A549 (cell line): ENCODE measurements around the gene NSD1. TPM values are rescaled to one million over a fixed set of nuclear protein-coding genes. Genes with fewer than 3 reads are reported as not detected.

Experiments
- ATAC-seq, 2 experiments: fragments of 200-7000 bp in 1 of 2; fragments of >200 bp in 1 of 2; cut with Nextera tagmentation in 1 of 2; cut with Tn5 transposase in 1 of 2; 3 replicates each; pipeline versions ENCODE4 v1.8.0 to v1.9.1; 2018 to 2020; ENCODE audit warnings: mild to moderate bottlenecking in 1 of 2, moderate library complexity in 1 of 2
- CTCF ChIA-PET: fragments of 300-600 bp; sonication (Branson Sonifier 250); formaldehyde crosslinking; extraction: SDS; loops from one replicate; lab custom pipeline; 2021; ENCODE audit warnings: antibody characterized with exemption, inconsistent platforms; lab: Yijun Ruan, JAX
- POLR2A ChIA-PET: fragments of 350-600 bp; formaldehyde crosslinking; extraction: SDS; loops from one replicate; lab custom pipeline; 2021; ENCODE audit warnings: antibody characterized with exemption, inconsistent platforms; lab: Yijun Ruan, JAX
- DNase-seq, 2 experiments: peaks; one replicate each; pipeline versions ENCODE4 v3.0.0 to v3.0.0-alpha.2; 2011 to 2016; ENCODE audit warnings: low read depth in 1 of 2, low spot score in 1 of 2
- FAIRE-seq: peaks from 2 replicates; lab custom pipeline; 2011; peaks lifted over from hg19 to GRCh38; lab: Jason Lieb, UNC
- H3K27ac ChIP-seq, 2 experiments: fragments of >200 bp; sonication (Bioruptor Twin); formaldehyde crosslinking; 3 replicates each; pipeline ENCODE4 v1.5.1; 2016 to 2017
- H3K4me1 ChIP-seq: fragments of >200 bp; sonication (Bioruptor Twin); formaldehyde crosslinking; 3 replicates; pipeline ENCODE4 v1.6.1; 2016
- H3K4me2 ChIP-seq: fragments of >200 bp; sonication (Bioruptor Twin); formaldehyde crosslinking; 3 replicates; pipeline ENCODE4 v1.6.1; 2016
- H3K4me3 ChIP-seq: fragments of >200 bp; sonication (Bioruptor Twin); formaldehyde crosslinking; 3 replicates; pipeline ENCODE4 v1.5.1; 2016
- H3K9me3 ChIP-seq: fragments of >200 bp; sonication (Bioruptor Twin); formaldehyde crosslinking; 3 replicates; pipeline ENCODE4 v1.6.1; 2016
- EHF ChIP-seq: fragments of 250-450 bp; sonication (Bioruptor Pico); IDR thresholded peaks from 2 replicates; pipeline ENCODE4 v1.5.0; 2020; ENCODE audit warnings: mild to moderate bottlenecking
- EP300 ChIP-seq, 2 experiments: fragments of >200 bp; sonication (Bioruptor Twin); formaldehyde crosslinking; IDR thresholded peaks; 2 replicates in 1 of 2; 3 replicates in 1 of 2; pipeline ENCODE4 v1.6.1; 2016 to 2017
- FOSL2 ChIP-seq, 2 experiments: fragments of 450-650 bp in 1 of 2; fragments of >200 bp in 1 of 2; sonication (Bioruptor Twin) in 1 of 2; formaldehyde crosslinking; IDR thresholded peaks; 2 replicates each; pipeline versions ENCODE4 v1.5.0 to v1.6.1; 2016 to 2020; ENCODE audit warnings: mild to moderate bottlenecking in 1 of 2, moderate library complexity in 1 of 2
- FOXS1 ChIP-seq: fragments of 250-450 bp; sonication (Bioruptor Pico); IDR thresholded peaks from 2 replicates; pipeline ENCODE4 v1.5.0; 2020; ENCODE audit warnings: mild to moderate bottlenecking, moderate library complexity
- HES2 ChIP-seq: fragments of >200 bp; sonication (Bioruptor Twin); formaldehyde crosslinking; IDR thresholded peaks from 2 replicates; pipeline ENCODE4 v1.6.1; 2016
- HOXA7 ChIP-seq: fragments of 250-450 bp; sonication (Bioruptor Pico); IDR thresholded peaks from 2 replicates; pipeline ENCODE4 v1.5.0; 2020; ENCODE audit warnings: mild to moderate bottlenecking, moderate library complexity
- HOXB13 ChIP-seq: fragments of 250-450 bp; sonication (Bioruptor Pico); IDR thresholded peaks from 2 replicates; pipeline ENCODE4 v1.5.0; 2020; ENCODE audit warnings: low read depth, mild to moderate bottlenecking, moderate library complexity
- HOXB5 ChIP-seq: fragments of 250-450 bp; sonication (Bioruptor Pico); IDR thresholded peaks from 2 replicates; pipeline ENCODE4 v1.5.0; 2020; ENCODE audit warnings: mild to moderate bottlenecking, moderate library complexity
- JUN ChIP-seq, 2 experiments: fragments of >200 bp; sonication (Bioruptor Twin); formaldehyde crosslinking; IDR thresholded peaks; 2 replicates in 1 of 2; 3 replicates in 1 of 2; pipeline ENCODE4 v1.6.1; 2016 to 2017
- JUNB ChIP-seq: fragments of >200 bp; sonication (Bioruptor Twin); formaldehyde crosslinking; IDR thresholded peaks from 2 replicates; pipeline ENCODE4 v1.6.1; 2016
- KDM1A ChIP-seq: fragments of 200-600 bp; sonication (generic); IDR thresholded peaks from 2 replicates; pipeline ENCODE4 v1.6.1; 2016; ENCODE audit warnings: low read depth, mild to moderate bottlenecking
- POLR2AphosphoS2 ChIP-seq: conservative IDR thresholded peaks from 2 replicates; pipeline ENCODE4 v1.6.1; 2012; ENCODE audit warnings: low read length, improper control_type of control experiment, inconsistent platforms
- RARB ChIP-seq: fragments of 250-450 bp; sonication (Bioruptor Pico); IDR thresholded peaks from 2 replicates; pipeline ENCODE4 v1.8.0; 2021; ENCODE audit warnings: mild to moderate bottlenecking, moderate library complexity
- RCOR1 ChIP-seq: fragments of 150-350 bp; IDR thresholded peaks from 2 replicates; pipeline ENCODE4 v1.6.1; 2014; ENCODE audit warnings: antibody characterized with exemption, low read length, low read depth
- ZC3H11A ChIP-seq: fragments of 450-650 bp; IDR thresholded peaks from 2 replicates; pipeline ENCODE4 v1.6.1; 2014; ENCODE audit warnings: antibody characterized with exemption, mild to moderate bottlenecking
- ZNF302 ChIP-seq: fragments of 250-450 bp; sonication (Bioruptor Pico); IDR thresholded peaks from 2 replicates; pipeline ENCODE4 v1.9.0; 2021; ENCODE audit warnings: inconsistent platforms, mild to moderate bottlenecking, moderate library complexity
- ZSCAN20 ChIP-seq: fragments of 250-450 bp; sonication (Bioruptor Pico); IDR thresholded peaks from 2 replicates; pipeline ENCODE4 v1.8.0; 2022; ENCODE audit warnings: mild to moderate bottlenecking, moderate library complexity
- WGBS: methylation state at CpG from one replicate; pipeline ENCODE4 v1.1.6; 2017; ENCODE audit errors: missing lambda C conversion rate; 5-methylcytosine and 5-hydroxymethylcytosine counted together
- polyA plus RNA-seq, 4 experiments: library from polyadenylated mRNA; depleted of rRNA in 3 of 4; stranded (reverse); fragments of >200 nt; fragmentation: RNase III in 1 of 4; extraction: RNeasy Plus Mini Kit Qiagen cat#74134 plus additional on column Dnase treatment in 1 of 4; gene quantifications; 2 replicates in 3 of 4; 3 replicates in 1 of 4; pipeline ENCODE4 v1.2.3, GENCODE V29; 2011 to 2017
- TF ChIP-seq, protein P1 (sequence below): IDR thresholded peaks from 2 replicates; pipeline ENCODE4 v1.6.1; 2012
- TF ChIP-seq, protein P2 (sequence below): IDR thresholded peaks from 2 replicates; pipeline ENCODE4 v1.6.1; 2012; ENCODE audit warnings: low read depth, borderline replicate concordance
- TF ChIP-seq, protein P3 (sequence below): fragments of 150-350 bp; IDR thresholded peaks from 2 replicates; pipeline ENCODE4 v1.6.1; 2014; ENCODE audit warnings: low read depth, mild to moderate bottlenecking, low read length

Gene NSD1
- polyA plus RNA-seq, 2 of the 4 experiments (the other 2 are of a cell fraction), result 16.3 to 38.2 TPM

DNA sequence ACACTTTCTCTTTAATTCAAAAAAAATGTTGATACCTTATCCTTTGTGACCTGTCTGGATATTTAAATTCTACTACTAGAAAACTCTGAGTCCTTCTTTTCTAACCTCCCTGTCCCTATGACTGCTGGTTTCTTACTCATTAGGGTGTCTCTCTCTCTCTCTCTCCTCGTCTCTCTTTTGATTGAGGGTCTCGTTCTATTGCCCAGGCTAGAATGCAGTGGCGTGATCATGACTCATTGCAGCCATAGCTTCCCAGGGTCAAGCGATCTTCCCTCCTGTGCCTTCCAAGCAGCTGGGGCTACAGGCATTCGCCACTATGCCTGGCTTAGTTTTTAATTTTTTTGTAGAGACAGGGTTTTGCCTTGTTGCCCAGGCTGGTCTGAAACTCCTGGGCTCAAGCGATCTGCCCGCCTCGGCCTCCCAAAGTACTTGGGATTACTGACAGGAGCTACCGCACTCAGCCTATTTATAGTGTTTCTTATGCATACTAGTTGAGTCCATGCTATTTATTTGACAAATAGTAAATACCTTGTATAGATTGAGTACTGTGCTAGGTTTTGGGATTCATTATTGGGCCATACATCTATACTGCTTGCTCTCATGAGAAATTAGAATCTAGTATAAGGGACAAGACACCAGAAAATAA lies 61.9 kb downstream of the NSD1 start:
- Histone ChIP-seq H3K27ac (peak overlapping the region in 1 of 2 experiments; percentile 62; a peak in 3 of 6 replicates), H3K9me3 (no peaks in the 10 kb centered on the region), H3K4me2 (no peak overlapping the region), H3K4me1 (peaks cover 16% of the 10 kb centered on the region), H3K4me3 (no peak overlapping the region)
- FAIRE-seq, result no peak
- TF ChIP-seq HOXA7 (CRISPR knock-in tag), result no peak
- no peak for TF ChIP-seq ZNF302
- TF ChIP-seq ZC3H11A, result no peak
- TF ChIP-seq, protein P1, sequence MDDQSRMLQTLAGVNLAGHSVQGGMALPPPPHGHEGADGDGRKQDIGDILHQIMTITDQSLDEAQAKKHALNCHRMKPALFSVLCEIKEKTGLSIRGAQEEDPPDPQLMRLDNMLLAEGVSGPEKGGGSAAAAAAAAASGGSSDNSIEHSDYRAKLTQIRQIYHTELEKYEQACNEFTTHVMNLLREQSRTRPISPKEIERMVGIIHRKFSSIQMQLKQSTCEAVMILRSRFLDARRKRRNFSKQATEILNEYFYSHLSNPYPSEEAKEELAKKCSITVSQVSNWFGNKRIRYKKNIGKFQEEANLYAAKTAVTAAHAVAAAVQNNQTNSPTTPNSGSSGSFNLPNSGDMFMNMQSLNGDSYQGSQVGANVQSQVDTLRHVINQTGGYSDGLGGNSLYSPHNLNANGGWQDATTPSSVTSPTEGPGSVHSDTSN, result no peak
- TF ChIP-seq EHF (CRISPR knock-in tag), result no peak
- TF ChIP-seq HOXB5, result no peak
- TF ChIP-seq, protein P2, sequence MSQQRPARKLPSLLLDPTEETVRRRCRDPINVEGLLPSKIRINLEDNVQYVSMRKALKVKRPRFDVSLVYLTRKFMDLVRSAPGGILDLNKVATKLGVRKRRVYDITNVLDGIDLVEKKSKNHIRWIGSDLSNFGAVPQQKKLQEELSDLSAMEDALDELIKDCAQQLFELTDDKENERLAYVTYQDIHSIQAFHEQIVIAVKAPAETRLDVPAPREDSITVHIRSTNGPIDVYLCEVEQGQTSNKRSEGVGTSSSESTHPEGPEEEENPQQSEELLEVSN, result no peak
- no peak for TF ChIP-seq RCOR1
- TF ChIP-seq EP300 (IDR thresholded peaks at IDR 0.05), result no peak
- TF ChIP-seq JUNB, result no peak
- TF ChIP-seq FOXS1 (CRISPR knock-in tag), result no peak
- no peak for TF ChIP-seq POLR2AphosphoS2
- no peak for TF ChIP-seq HOXB13 (CRISPR knock-in tag)
- TF ChIP-seq FOSL2 (IDR thresholded peaks at IDR 0.05), result no peak
- no peak for TF ChIP-seq FOSL2 (CRISPR knock-in tag; IDR thresholded peaks at IDR 0.05)
- TF ChIP-seq ZSCAN20 (CRISPR knock-in tag), result no peak
- TF ChIP-seq HES2, result no peak
- no peak for TF ChIP-seq KDM1A
- no peak for TF ChIP-seq RARB
- no peak for TF ChIP-seq JUN (IDR thresholded peaks at IDR 0.05)
- ATAC-seq, result no peak
- DNase-seq, result no peak
- POLR2A ChIA-PET, result no interaction called here
- 94% methylated on average over 9 of the region's 9 CpGs for WGBS
- CTCF ChIA-PET, result interaction anchor here (0.6 to 1.3 kb wide), 4 partner anchors 41 to 535 kb away, joined by 3 to 5 read pairs (median 3); no protein-coding TSS in a partner anchor

GRCh38 chr5:177198738-177199137 lies 65.2 kb downstream of the NSD1 start:
- no peak overlapping the region for H3K27ac ChIP-seq
- peaks cover 13% of the 10 kb centered on the region for H3K4me1 ChIP-seq
- peak; percentile 49 for FAIRE-seq
- TF ChIP-seq, protein P1, result no peak
- no peak for TF ChIP-seq FOXS1 (CRISPR knock-in tag)
- TF ChIP-seq, protein P3, sequence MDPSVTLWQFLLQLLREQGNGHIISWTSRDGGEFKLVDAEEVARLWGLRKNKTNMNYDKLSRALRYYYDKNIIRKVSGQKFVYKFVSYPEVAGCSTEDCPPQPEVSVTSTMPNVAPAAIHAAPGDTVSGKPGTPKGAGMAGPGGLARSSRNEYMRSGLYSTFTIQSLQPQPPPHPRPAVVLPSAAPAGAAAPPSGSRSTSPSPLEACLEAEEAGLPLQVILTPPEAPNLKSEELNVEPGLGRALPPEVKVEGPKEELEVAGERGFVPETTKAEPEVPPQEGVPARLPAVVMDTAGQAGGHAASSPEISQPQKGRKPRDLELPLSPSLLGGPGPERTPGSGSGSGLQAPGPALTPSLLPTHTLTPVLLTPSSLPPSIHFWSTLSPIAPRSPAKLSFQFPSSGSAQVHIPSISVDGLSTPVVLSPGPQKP, result no peak
- 96% methylated on average over 5 of the region's 5 CpGs for WGBS
- no peak for ATAC-seq
- ChIA-PET CTCF (interaction anchor here (1.5 kb wide), 2 partner anchors 11 to 15 kb away, joined by 3 to 4 read pairs; no protein-coding TSS in a partner anchor), POLR2A (no interaction called here)
- no peak overlapping the region for H3K4me3 ChIP-seq
- no peak for DNase-seq
- no peak overlapping the region for H3K4me2 ChIP-seq
- H3K9me3 ChIP-seq, result no peaks in the 10 kb centered on the region
